ENCODE data around the gene LATS2.

- no peak for TF ChIP-seq POLR2A (IDR thresholded peaks at IDR 0.05)
- TF ChIP-seq CTCF (IDR thresholded peaks at IDR 0.05) = no peak
Measured at GRCh38 chr13:21054313-21054712, 7.1 kb downstream of the LATS2 start.
